SKM-1 (cell line): ENCODE measurements around the gene TSSC4.

Source experiments
- DNase-seq: peaks from one replicate; lab custom pipeline; 2025; ENCODE audit not compliant: unreplicated experiment; lab: John Stamatoyannopoulos, UW

Gene TSSC4

GRCh38 chr11:2385156-2386151 lies 15.1 kb upstream of the TSSC4 start:
- no peak for DNase-seq

GRCh38 chr11:2386591-2386990 lies 14.0 kb upstream of the TSSC4 start:
- DNase-seq, result no peak

- DNase-seq, result no peak
Observed at GRCh38 chr11:2387266-2387987, 13.1 kb upstream of the TSSC4 start.

- DNase-seq, result no peak
Observed at GRCh38 chr11:2388431-2389376, 11.8 kb upstream of the TSSC4 start.

GRCh38 chr11:2389377-2390026 lies 11.0 kb upstream of the TSSC4 start:
- no peak for DNase-seq

- DNase-seq, result no peak
Observed at GRCh38 chr11:2390091-2390724, 10.3 kb upstream of the TSSC4 start.

GRCh38 chr11:2390725-2391151 lies 9.8 kb upstream of the TSSC4 start:
- no peak for DNase-seq

GRCh38 chr11:2391181-2391975 lies 9.2 kb upstream of the TSSC4 start:
- DNase-seq, result no peak

GRCh38 chr11:2392241-2392959 lies 8.2 kb upstream of the TSSC4 start:
- DNase-seq, result no peak

GRCh38 chr11:2393111-2393868 lies 7.3 kb upstream of the TSSC4 start:
- no peak for DNase-seq

GRCh38 chr11:2393941-2394817 lies 6.4 kb upstream of the TSSC4 start:
- no peak for DNase-seq

GRCh38 chr11:2394818-2395105 lies 5.8 kb upstream of the TSSC4 start:
- DNase-seq, result no peak

GRCh38 chr11:2395211-2395730 lies 5.3 kb upstream of the TSSC4 start:
- no peak for DNase-seq

GRCh38 chr11:2395856-2396255 lies 4.7 kb upstream of the TSSC4 start:
- DNase-seq, result no peak

- DNase-seq, result no peak
Observed at GRCh38 chr11:2396471-2396870, 4.1 kb upstream of the TSSC4 start.

- no peak for DNase-seq
Observed at GRCh38 chr11:2397005-2397404, 3.5 kb upstream of the TSSC4 start.
